Fibroblast of lung (primary cell): ENCODE measurements around the gene KCNK2. TPM values are rescaled to one million over a fixed set of nuclear protein-coding genes. Genes with fewer than 3 reads are reported as not detected.

Experiments used
- DNase-seq, 2 donors: peaks; one replicate each; pipeline versions ENCODE4 v3.0.0 to v3.0.0-alpha.2; 2010; ENCODE audit warnings: low read depth in 2 of 2
- H2AFZ ChIP-seq: 2 replicates; pipeline ENCODE4 v1.5.1; 2012; ENCODE audit warnings: low read length, control low read depth, inconsistent platforms
- H3K27ac ChIP-seq: 2 replicates; pipeline ENCODE4 v1.5.1; 2011; ENCODE audit warnings: low read length, control low read depth; ENCODE audit not compliant: insufficient read depth
- H3K27me3 ChIP-seq: 2 replicates; pipeline ENCODE4 v1.5.1; 2011; ENCODE audit warnings: mild to moderate bottlenecking, low read length; ENCODE audit not compliant: control insufficient read depth, insufficient read depth
- H3K36me3 ChIP-seq: 2 replicates; pipeline ENCODE4 v1.5.1; 2011; ENCODE audit warnings: low read length; ENCODE audit not compliant: control insufficient read depth, insufficient read depth
- H3K4me1 ChIP-seq: 2 replicates; pipeline ENCODE4 v1.5.1; 2011; ENCODE audit warnings: low read length; ENCODE audit not compliant: control insufficient read depth, insufficient read depth; ENCODE audit errors: extremely low read depth
- H3K4me2 ChIP-seq: 2 replicates; pipeline ENCODE4 v1.5.1; 2011; ENCODE audit warnings: low read length, control low read depth; ENCODE audit not compliant: insufficient read depth; ENCODE audit errors: extremely low read depth
- H3K4me3 ChIP-seq, 4 experiments: fragments of 200-600 bp in 1 of 4; sonication (generic) in 1 of 4; replicated peaks in 1 of 4; 2 replicates each; pipeline ENCODE4 v1.5.1; 2011 to 2016; ENCODE audit warnings: low read length in 4 of 4, low read depth in 3 of 4, mild to moderate bottlenecking in 3 of 4, control low read depth in 2 of 4, inconsistent platforms in 1 of 4, mixed read lengths in 1 of 4; ENCODE audit not compliant: insufficient read depth in 1 of 4; ENCODE audit errors: control extremely low read depth in 1 of 4
- H3K79me2 ChIP-seq: 2 replicates; pipeline ENCODE4 v1.5.1; 2012; ENCODE audit warnings: mild to moderate bottlenecking, low read length, inconsistent platforms; ENCODE audit not compliant: control insufficient read depth, insufficient read depth
- H3K9ac ChIP-seq: 2 replicates; pipeline ENCODE4 v1.5.1; 2011; ENCODE audit warnings: mild to moderate bottlenecking, low read length, control low read depth; ENCODE audit not compliant: insufficient read depth
- H3K9me3 ChIP-seq: 2 replicates; pipeline ENCODE4 v1.5.1; 2012; ENCODE audit warnings: low read depth, low read length; ENCODE audit not compliant: control insufficient read depth, insufficient read depth
- H4K20me1 ChIP-seq: 2 replicates; pipeline ENCODE4 v1.5.1; 2011; ENCODE audit warnings: low read length; ENCODE audit not compliant: control insufficient read depth, insufficient read depth; ENCODE audit errors: extremely low read depth
- EZH2 ChIP-seq: IDR thresholded peaks from 2 replicates; pipeline ENCODE4 v1.5.1; 2012; ENCODE audit warnings: low read length, control low read depth, mild to moderate bottlenecking; ENCODE audit errors: missing control alignments
- polyA plus RNA-seq, 2 donors: library from polyadenylated mRNA; depleted of rRNA in 1 of 2; stranded (reverse) in 1 of 2; unstranded in 1 of 2; fragments of >200 nt; gene quantifications; 2 replicates each; pipeline ENCODE4 v1.2.1, GENCODE V29; 2011 to 2012; ENCODE audit warnings: missing spikeins in 1 of 2
- total RNA-seq: library from RNA; depleted of rRNA; stranded (reverse); fragments of >200 nt; gene quantifications from 2 replicates; pipeline ENCODE4 v1.2.1, GENCODE V29; 2014
- TF ChIP-seq, protein P1 (sequence below), 2 donors: IDR thresholded peaks in 1 of 2; conservative IDR thresholded peaks in 1 of 2; 1 replicate in 1 of 2; 2 replicates in 1 of 2; pipeline ENCODE4 v1.5.1; 2011 to 2012; ENCODE audit warnings: low read length in 2 of 2, control low read depth in 1 of 2, inconsistent platforms in 1 of 2, low read depth in 1 of 2, mild to moderate bottlenecking in 1 of 2

KCNK2 gene
- total and polyA plus RNA-seq, 2 donors (not counting 1 experiment from before 2014, with no cell fraction given): 6.4 to 25.6 TPM

GRCh38 chr1:215081661-215082531 is 641 bp upstream of the KCNK2 start:
- Histone ChIP-seq H3K27ac (no peak overlapping the region), H3K36me3 (peaks cover 1% of the 10 kb centered on the region), H3K79me2 (peaks cover 13% of the 10 kb centered on the region), H3K27me3 (no peaks in the 10 kb centered on the region), H2AFZ (peak overlapping the region; percentile 80), H3K4me3 (peak overlapping the region; percentile 11 to 78 (median 47)), H3K9me3 (no peaks in the 10 kb centered on the region), H4K20me1 (no peaks in the 10 kb centered on the region), H3K4me1 (no peaks in the 10 kb centered on the region), H3K4me2 (peak overlapping the region; percentile 74), H3K9ac (peak overlapping the region; percentile 22)
- TF ChIP-seq, protein P1, sequence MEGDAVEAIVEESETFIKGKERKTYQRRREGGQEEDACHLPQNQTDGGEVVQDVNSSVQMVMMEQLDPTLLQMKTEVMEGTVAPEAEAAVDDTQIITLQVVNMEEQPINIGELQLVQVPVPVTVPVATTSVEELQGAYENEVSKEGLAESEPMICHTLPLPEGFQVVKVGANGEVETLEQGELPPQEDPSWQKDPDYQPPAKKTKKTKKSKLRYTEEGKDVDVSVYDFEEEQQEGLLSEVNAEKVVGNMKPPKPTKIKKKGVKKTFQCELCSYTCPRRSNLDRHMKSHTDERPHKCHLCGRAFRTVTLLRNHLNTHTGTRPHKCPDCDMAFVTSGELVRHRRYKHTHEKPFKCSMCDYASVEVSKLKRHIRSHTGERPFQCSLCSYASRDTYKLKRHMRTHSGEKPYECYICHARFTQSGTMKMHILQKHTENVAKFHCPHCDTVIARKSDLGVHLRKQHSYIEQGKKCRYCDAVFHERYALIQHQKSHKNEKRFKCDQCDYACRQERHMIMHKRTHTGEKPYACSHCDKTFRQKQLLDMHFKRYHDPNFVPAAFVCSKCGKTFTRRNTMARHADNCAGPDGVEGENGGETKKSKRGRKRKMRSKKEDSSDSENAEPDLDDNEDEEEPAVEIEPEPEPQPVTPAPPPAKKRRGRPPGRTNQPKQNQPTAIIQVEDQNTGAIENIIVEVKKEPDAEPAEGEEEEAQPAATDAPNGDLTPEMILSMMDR (conservative IDR thresholded peaks at IDR 0.05 in 1 of 2, IDR thresholded peaks at IDR 0.05 in 1 of 2; ENCODE audit: low read depth in 1 of 2, low read length in 2 of 2): no peak
- no peak for TF ChIP-seq EZH2
- DNase-seq: no peak

GRCh38 chr1:215083383-215083961 is 935 bp downstream of the KCNK2 start:
- Histone ChIP-seq H3K4me2 (peak overlapping the region; percentile 89), H4K20me1 (no peaks in the 10 kb centered on the region), H3K27me3 (no peaks in the 10 kb centered on the region), H3K4me3 (peak overlapping the region; percentile 63 to 78 (median 72)), H3K36me3 (peaks cover 1% of the 10 kb centered on the region), H3K79me2 (peaks cover 13% of the 10 kb centered on the region), H3K9me3 (no peaks in the 10 kb centered on the region), H3K9ac (peak overlapping the region; percentile 53), H3K4me1 (no peaks in the 10 kb centered on the region), H2AFZ (peak overlapping the region; percentile 66), H3K27ac (peak overlapping the region; percentile 55)
- TF ChIP-seq EZH2: no peak
- TF ChIP-seq, protein P1 (conservative IDR thresholded peaks at IDR 0.05 in 1 of 2, IDR thresholded peaks at IDR 0.05 in 1 of 2; ENCODE audit: low read depth in 1 of 2, low read length in 2 of 2): no peak
- peak; percentile 25 to 54 for DNase-seq

- Histone ChIP-seq H3K9me3 (no peaks in the 10 kb centered on the region), H3K27ac (no peak overlapping the region), H4K20me1 (no peaks in the 10 kb centered on the region), H3K4me3 (peak overlapping the region in 1 of 4 experiments; percentile 71), H2AFZ (no peak overlapping the region), H3K4me2 (peak overlapping the region; percentile 40), H3K36me3 (peaks cover 1% of the 10 kb centered on the region), H3K27me3 (no peaks in the 10 kb centered on the region), H3K79me2 (peaks cover 13% of the 10 kb centered on the region), H3K9ac (no peak overlapping the region), H3K4me1 (no peaks in the 10 kb centered on the region)
- no peak for TF ChIP-seq EZH2
- TF ChIP-seq, protein P1 (conservative IDR thresholded peaks at IDR 0.05 in 1 of 2, IDR thresholded peaks at IDR 0.05 in 1 of 2; ENCODE audit: low read depth in 1 of 2, low read length in 2 of 2): no peak
- no peak for DNase-seq
Measured at GRCh38 chr1:215084621-215085020, 2.1 kb downstream of the KCNK2 start.
